Keratinocyte (primary cell): ENCODE measurements around the gene USP49. TPM values are rescaled to one million over a fixed set of nuclear protein-coding genes. Genes with fewer than 3 reads are reported as not detected.

Experiments used
- DNase-seq: peaks from one replicate; pipeline ENCODE4 v3.0.0-alpha.2; 2011; ENCODE audit warnings: low read depth, missing footprints, low spot score
- FAIRE-seq: peaks from 2 replicates; lab custom pipeline; 2011; peaks lifted over from hg19 to GRCh38; lab: Jason Lieb, UNC
- H2AFZ ChIP-seq: 2 replicates; pipeline ENCODE4 v1.6.0; 2012; ENCODE audit warnings: low read length, control low read depth, inconsistent platforms; ENCODE audit not compliant: control insufficient read depth
- H3K27ac ChIP-seq: 2 replicates; pipeline ENCODE4 v1.5.1; 2011; ENCODE audit warnings: low read length; ENCODE audit not compliant: control insufficient read depth, insufficient read depth
- H3K27me3 ChIP-seq: 3 replicates; pipeline ENCODE4 v1.6.0; 2011; ENCODE audit warnings: low read length; ENCODE audit not compliant: control insufficient read depth, insufficient read depth; ENCODE audit errors: extremely low read depth
- H3K36me3 ChIP-seq, 2 experiments: 2 replicates in 1 of 2; 3 replicates in 1 of 2; pipeline ENCODE4 v1.5.1; 2011; ENCODE audit warnings: low read length in 2 of 2, mild to moderate bottlenecking in 1 of 2; ENCODE audit not compliant: control insufficient read depth in 2 of 2, insufficient read depth in 2 of 2; ENCODE audit errors: extremely low read depth in 1 of 2
- H3K4me1 ChIP-seq: 3 replicates; pipeline ENCODE4 v1.5.1; 2011; ENCODE audit warnings: low read length; ENCODE audit not compliant: control insufficient read depth, insufficient read depth; ENCODE audit errors: extremely low read depth
- H3K4me2 ChIP-seq: 3 replicates; pipeline ENCODE4 v1.6.0; 2011; ENCODE audit warnings: low read depth, low read length; ENCODE audit not compliant: control insufficient read depth, insufficient read depth; ENCODE audit errors: extremely low read depth
- H3K4me3 ChIP-seq, 3 experiments: fragments of 200-600 bp in 1 of 3; sonication (generic) in 1 of 3; 2 replicates in 2 of 3; 3 replicates in 1 of 3; pipeline ENCODE4 v1.5.1; 2011 to 2016; ENCODE audit warnings: low read length in 3 of 3, mild to moderate bottlenecking in 3 of 3, control low read depth in 2 of 3, inconsistent platforms in 1 of 3, low read depth in 1 of 3, mixed read lengths in 1 of 3, mixed run types in 1 of 3, moderate library complexity in 1 of 3; ENCODE audit not compliant: control insufficient read depth in 2 of 3, insufficient read depth in 2 of 3; ENCODE audit errors: extremely low read depth in 1 of 3
- H3K79me2 ChIP-seq: 2 replicates; pipeline ENCODE4 v1.6.0; 2012; ENCODE audit warnings: low read length; ENCODE audit not compliant: control insufficient read depth, insufficient read depth
- H3K9ac ChIP-seq: 3 replicates; pipeline ENCODE4 v1.6.0; 2011; ENCODE audit warnings: low read length; ENCODE audit not compliant: control insufficient read depth, insufficient read depth; ENCODE audit errors: extremely low read depth
- H3K9me1 ChIP-seq: 3 replicates; pipeline ENCODE4 v1.6.0; 2011; ENCODE audit warnings: low read length; ENCODE audit not compliant: control insufficient read depth, insufficient read depth; ENCODE audit errors: extremely low read depth
- H3K9me3 ChIP-seq: 2 replicates; pipeline ENCODE4 v1.5.1; 2012; ENCODE audit warnings: low read depth, low read length; ENCODE audit not compliant: control insufficient read depth
- H4K20me1 ChIP-seq: 3 replicates; pipeline ENCODE4 v1.6.0; 2011; ENCODE audit warnings: low read length; ENCODE audit not compliant: control insufficient read depth, insufficient read depth; ENCODE audit errors: extremely low read depth
- EZH2 ChIP-seq: IDR thresholded peaks from one replicate; pipeline ENCODE4 v1.6.1; 2012; ENCODE audit warnings: inconsistent platforms, mild to moderate bottlenecking, low read length, moderate library complexity
- dilution Hi-C: fragments of 300-500 bp; cut with MboI; formaldehyde crosslinking; loops from one replicate; pipeline ENCODE4 v1.7.0; 2020; ENCODE audit warnings: low sequenced_read_pairs; ENCODE audit not compliant: extremely low pct_ligation_motif_present
- polyA plus RNA-seq, 5 experiments: library from polyadenylated mRNA; depleted of rRNA in 3 of 5; stranded (reverse) in 3 of 5; stranded (forward) in 1 of 5; unstranded in 1 of 5; fragments of >200 nt; gene quantifications; 1 replicate in 1 of 5; 2 replicates in 3 of 5; 3 replicates in 1 of 5; pipeline versions ENCODE4 v1.2.1 to v1.2.3, GENCODE V29; 2011 to 2012; ENCODE audit warnings: missing spikeins in 2 of 5, low read depth in 1 of 5, low replicate concordance in 1 of 5
- TF ChIP-seq, protein P1 (sequence below), 3 experiments: IDR thresholded peaks in 1 of 3; conservative IDR thresholded peaks in 1 of 3; optimal IDR thresholded peaks in 1 of 3; 2 replicates in 2 of 3; 3 replicates in 1 of 3; pipeline versions ENCODE3 to v1.5.1; 2011; ENCODE audit warnings: low read length in 3 of 3, mild to moderate bottlenecking in 3 of 3, moderate library complexity in 2 of 3, control low read depth in 1 of 3, inconsistent platforms in 1 of 3; ENCODE audit not compliant: insufficient read depth in 2 of 3; ENCODE audit errors: extremely low read depth in 1 of 3

Gene USP49
- polyA plus RNA-seq, 1 donor (not counting 4 experiments of a cell fraction or from before 2014, with no cell fraction given): 2.3 TPM

DNA sequence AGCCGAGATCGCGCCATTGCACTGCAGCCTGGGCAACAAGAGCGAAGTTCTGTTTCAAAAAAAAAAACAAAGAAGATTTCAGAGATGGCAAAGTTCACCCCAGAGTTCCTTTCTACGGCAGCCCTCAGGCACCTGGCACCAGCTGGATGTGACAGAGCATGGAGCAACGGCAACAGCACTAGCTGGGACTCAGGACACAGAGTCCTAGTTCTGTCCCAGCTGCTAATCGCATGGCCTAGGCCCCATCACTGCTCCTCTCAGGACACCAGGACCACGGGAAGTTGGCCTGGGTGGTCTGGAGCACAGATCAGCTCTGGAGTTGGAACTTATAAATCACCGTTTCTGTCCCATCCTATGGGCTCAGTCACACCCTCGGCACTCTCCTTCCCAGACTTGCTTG lies 149.1 kb downstream of the USP49 start:
- H4K20me1 ChIP-seq: no peaks in the 10 kb centered on the region
- FAIRE-seq: no peak
- dilution Hi-C loops: no loop called here

DNA sequence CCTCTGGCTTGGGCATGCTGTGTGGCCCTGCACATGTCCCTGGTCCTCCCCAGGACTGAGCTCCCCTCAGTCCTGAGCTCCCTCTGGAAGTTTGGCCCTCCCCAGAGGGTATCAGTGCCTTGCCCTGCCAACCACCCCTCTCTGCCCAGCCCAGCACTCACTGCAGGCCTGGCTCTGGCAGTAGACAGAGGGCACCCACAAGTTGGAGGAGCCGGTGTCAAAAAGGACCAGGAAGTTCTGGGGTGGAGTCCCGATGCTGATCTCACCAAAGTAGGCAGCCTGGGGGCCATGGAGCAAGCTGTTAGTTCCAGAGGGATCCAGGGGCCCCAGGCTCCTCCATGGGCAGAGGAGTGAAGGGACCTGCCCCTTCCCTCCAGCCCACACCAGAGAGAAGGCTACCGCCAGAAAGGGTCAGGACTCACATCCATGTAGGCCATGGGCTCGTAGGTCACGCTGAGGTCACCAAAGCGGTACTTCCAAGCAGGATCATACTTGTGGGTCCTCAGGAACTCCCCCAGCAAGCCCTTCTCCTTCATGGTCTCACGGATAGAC lies 150.9 kb downstream of the USP49 start:
- dilution Hi-C loops: no loop called here
- H3K9ac ChIP-seq: no peak overlapping the region
- H3K27me3 ChIP-seq: no peaks in the 10 kb centered on the region
- TF ChIP-seq, protein P1, sequence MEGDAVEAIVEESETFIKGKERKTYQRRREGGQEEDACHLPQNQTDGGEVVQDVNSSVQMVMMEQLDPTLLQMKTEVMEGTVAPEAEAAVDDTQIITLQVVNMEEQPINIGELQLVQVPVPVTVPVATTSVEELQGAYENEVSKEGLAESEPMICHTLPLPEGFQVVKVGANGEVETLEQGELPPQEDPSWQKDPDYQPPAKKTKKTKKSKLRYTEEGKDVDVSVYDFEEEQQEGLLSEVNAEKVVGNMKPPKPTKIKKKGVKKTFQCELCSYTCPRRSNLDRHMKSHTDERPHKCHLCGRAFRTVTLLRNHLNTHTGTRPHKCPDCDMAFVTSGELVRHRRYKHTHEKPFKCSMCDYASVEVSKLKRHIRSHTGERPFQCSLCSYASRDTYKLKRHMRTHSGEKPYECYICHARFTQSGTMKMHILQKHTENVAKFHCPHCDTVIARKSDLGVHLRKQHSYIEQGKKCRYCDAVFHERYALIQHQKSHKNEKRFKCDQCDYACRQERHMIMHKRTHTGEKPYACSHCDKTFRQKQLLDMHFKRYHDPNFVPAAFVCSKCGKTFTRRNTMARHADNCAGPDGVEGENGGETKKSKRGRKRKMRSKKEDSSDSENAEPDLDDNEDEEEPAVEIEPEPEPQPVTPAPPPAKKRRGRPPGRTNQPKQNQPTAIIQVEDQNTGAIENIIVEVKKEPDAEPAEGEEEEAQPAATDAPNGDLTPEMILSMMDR (optimal IDR thresholded peaks at IDR 0.05 in 1 of 3, IDR thresholded peaks at IDR 0.05 in 1 of 3, conservative IDR thresholded peaks at IDR 0.05 in 1 of 3; ENCODE audit: extremely low read depth in 1 of 3, insufficient read depth in 2 of 3, low read length in 3 of 3): no peak
- no peak for TF ChIP-seq EZH2
- no peak overlapping the region for H3K27ac ChIP-seq
- FAIRE-seq (no peak), DNase-seq (no peak)
- peaks cover 7% of the 10 kb centered on the region for H3K4me1 ChIP-seq
- no peaks in the 10 kb centered on the region for H3K9me3 ChIP-seq
- no peak overlapping the region for H2AFZ ChIP-seq
- H3K9me1 ChIP-seq: no peaks in the 10 kb centered on the region
- H3K4me2 ChIP-seq: no peak overlapping the region
- H3K36me3 ChIP-seq: no peaks in the 10 kb centered on the region
- H3K79me2 ChIP-seq: no peaks in the 10 kb centered on the region
- H4K20me1 ChIP-seq: no peaks in the 10 kb centered on the region
- H3K4me3 ChIP-seq: no peak overlapping the region

More for the DNA sequence above, 149.1 kb downstream of the USP49 start:
- Histone ChIP-seq H3K27me3 (no peaks in the 10 kb centered on the region), H3K4me3 (no peak overlapping the region), H3K79me2 (no peaks in the 10 kb centered on the region), H3K9ac (no peak overlapping the region), H3K9me1 (no peaks in the 10 kb centered on the region), H3K9me3 (no peaks in the 10 kb centered on the region), H3K27ac (no peak overlapping the region), H3K4me2 (no peak overlapping the region), H3K4me1 (peaks cover 7% of the 10 kb centered on the region), H3K36me3 (no peaks in the 10 kb centered on the region), H2AFZ (no peak overlapping the region)
- TF ChIP-seq EZH2: no peak
- TF ChIP-seq, protein P1 (optimal IDR thresholded peaks at IDR 0.05 in 1 of 3, IDR thresholded peaks at IDR 0.05 in 1 of 3, conservative IDR thresholded peaks at IDR 0.05 in 1 of 3; ENCODE audit: extremely low read depth in 1 of 3, insufficient read depth in 2 of 3, low read length in 3 of 3): no peak
- DNase-seq: no peak
